Kidney (tissue), 14 donors: Measurements from ENCODE around the gene KDM5C. TPM values are rescaled to one million over a fixed set of nuclear protein-coding genes. Genes with fewer than 3 reads are reported as not detected.

Experiments
- DNase-seq, 5 donors: peaks; one replicate each; pipeline ENCODE4 v3.0.0-alpha.2; 2013 to 2020
- FAIRE-seq: peaks from 2 replicates; lab custom pipeline; 2012; peaks lifted over from hg19 to GRCh38; lab: Jason Lieb, UNC
- H3K27ac ChIP-seq, 2 donors: one replicate each; pipeline ENCODE4 v1.7.0; 2013; ENCODE audit warnings: low read depth in 2 of 2, low read length in 2 of 2, inconsistent platforms in 1 of 2
- H3K27me3 ChIP-seq: one replicate; pipeline ENCODE4 v1.7.1; 2013; ENCODE audit warnings: low read length, inconsistent platforms; ENCODE audit not compliant: control insufficient read depth, insufficient read depth
- H3K36me3 ChIP-seq, 3 donors: one replicate each; pipeline versions ENCODE4 v1.7.0 to v1.7.1; 2013; ENCODE audit warnings: low read length in 3 of 3, control low read depth in 1 of 3, inconsistent platforms in 1 of 3; ENCODE audit not compliant: insufficient read depth in 3 of 3, control insufficient read depth in 2 of 3
- H3K4me1 ChIP-seq, 3 donors: one replicate each; pipeline versions ENCODE4 v1.7.0 to v1.7.1; 2013; ENCODE audit warnings: low read length in 3 of 3, inconsistent platforms in 1 of 3, low read depth in 1 of 3; ENCODE audit not compliant: control insufficient read depth in 2 of 3, insufficient read depth in 2 of 3
- H3K4me3 ChIP-seq, 3 donors: one replicate each; pipeline versions ENCODE4 v1.7.0 to v1.8.1; 2013; ENCODE audit warnings: low read length in 3 of 3, control low read depth in 1 of 3, inconsistent platforms in 1 of 3
- H3K9ac ChIP-seq, 3 donors: one replicate each; pipeline versions ENCODE4 v1.7.0 to v1.7.1; 2013; ENCODE audit warnings: low read length in 3 of 3, control low read depth in 1 of 3, inconsistent platforms in 1 of 3
- H3K9me3 ChIP-seq, 3 donors: one replicate each; pipeline versions ENCODE4 v1.7.0 to v1.7.1; 2013; ENCODE audit warnings: low read length in 3 of 3, control low read depth in 1 of 3, inconsistent platforms in 1 of 3; ENCODE audit not compliant: control insufficient read depth in 2 of 3, insufficient read depth in 1 of 3
- intact Hi-C: fragments of 100-400 bp; cut with DNase I; formaldehyde crosslinking; loops from one replicate; pipeline ENCODE4 v1.11.1; 2022
- polyA plus RNA-seq: library from polyadenylated mRNA; stranded (reverse); fragments of 350-450 nt; fragmentation: Illumina TruSeq; extraction: RNeasy Lipid Tissue Mini Kit (QIAGEN cat#74804); gene quantifications from one replicate; pipeline ENCODE4 v1.2.3, GENCODE V29; 2014; ENCODE audit warnings: low read depth, low replicate concordance; ENCODE audit not compliant: insufficient read depth
- total RNA-seq: library from RNA; stranded (reverse); fragmentation: NEBNext Ultra II Directional; extraction: Animal tissue kit (Norgen Biotek cat#: 25700); gene quantifications from one replicate; pipeline ENCODE4 v1.2.1, GENCODE V29; 2021
- TF ChIP-seq, protein P1 (sequence below): IDR thresholded peaks from 3 replicates; pipeline ENCODE4 v1.5.1; 2012; ENCODE audit warnings: mild to moderate bottlenecking, moderate library complexity, borderline replicate concordance; ENCODE audit not compliant: insufficient read depth; ENCODE audit errors: extremely low read depth
- donor health status: control.
- donor health status: control.
- donor health status: control.
- donor health status: control.
- donor health status: control.
- donor health status: DM: yes; HTN: yes; CAD: no.
- donor health status: Normal renal cell carcinoma (clear cell type).

The KDM5C gene
- total and polyA plus RNA-seq, 2 donors from 2014 or later = 14.9 to 114 TPM

DNA sequence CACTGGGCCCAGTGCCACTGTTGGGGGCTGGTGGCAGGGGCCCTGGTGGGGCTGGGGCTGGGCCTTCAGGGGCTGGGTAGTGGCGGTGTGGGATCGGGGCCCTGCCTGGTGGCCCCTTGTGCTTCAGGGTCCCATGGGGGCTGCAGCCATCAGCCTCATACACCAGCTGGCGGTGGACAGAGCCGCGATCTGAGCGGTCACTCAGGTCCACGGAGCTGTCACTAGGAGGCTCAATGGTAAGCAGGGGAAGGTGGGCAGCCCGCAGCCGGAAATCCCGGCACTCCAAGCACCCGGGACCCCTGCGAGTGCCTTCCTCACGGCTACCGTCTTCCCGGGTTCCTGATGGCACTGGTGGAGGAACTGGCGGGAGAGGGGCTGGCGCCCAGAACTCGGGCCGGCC is 25.5 kb upstream of the KDM5C start:
- intact Hi-C loops = no loop called here
- Histone ChIP-seq H3K27me3 (peaks cover 6% of the 10 kb centered on the region), H3K9ac (no peak overlapping the region), H3K9me3 (no peaks in the 10 kb centered on the region), H3K36me3 (peaks cover 0 to 6% (median 0%) of the 10 kb centered on the region in 3 donors), H3K4me3 (no peak overlapping the region), H3K4me1 (no peaks in the 10 kb centered on the region), H3K27ac (no peak overlapping the region)
- TF ChIP-seq, protein P1, sequence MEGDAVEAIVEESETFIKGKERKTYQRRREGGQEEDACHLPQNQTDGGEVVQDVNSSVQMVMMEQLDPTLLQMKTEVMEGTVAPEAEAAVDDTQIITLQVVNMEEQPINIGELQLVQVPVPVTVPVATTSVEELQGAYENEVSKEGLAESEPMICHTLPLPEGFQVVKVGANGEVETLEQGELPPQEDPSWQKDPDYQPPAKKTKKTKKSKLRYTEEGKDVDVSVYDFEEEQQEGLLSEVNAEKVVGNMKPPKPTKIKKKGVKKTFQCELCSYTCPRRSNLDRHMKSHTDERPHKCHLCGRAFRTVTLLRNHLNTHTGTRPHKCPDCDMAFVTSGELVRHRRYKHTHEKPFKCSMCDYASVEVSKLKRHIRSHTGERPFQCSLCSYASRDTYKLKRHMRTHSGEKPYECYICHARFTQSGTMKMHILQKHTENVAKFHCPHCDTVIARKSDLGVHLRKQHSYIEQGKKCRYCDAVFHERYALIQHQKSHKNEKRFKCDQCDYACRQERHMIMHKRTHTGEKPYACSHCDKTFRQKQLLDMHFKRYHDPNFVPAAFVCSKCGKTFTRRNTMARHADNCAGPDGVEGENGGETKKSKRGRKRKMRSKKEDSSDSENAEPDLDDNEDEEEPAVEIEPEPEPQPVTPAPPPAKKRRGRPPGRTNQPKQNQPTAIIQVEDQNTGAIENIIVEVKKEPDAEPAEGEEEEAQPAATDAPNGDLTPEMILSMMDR = no peak
- DNase-seq (no peak), FAIRE-seq (no peak)

- Histone ChIP-seq H3K4me3 (no peak overlapping the region), H3K27me3 (peaks cover 6% of the 10 kb centered on the region), H3K9ac (no peak overlapping the region), H3K27ac (no peak overlapping the region), H3K9me3 (no peaks in the 10 kb centered on the region), H3K4me1 (no peaks in the 10 kb centered on the region), H3K36me3 (peaks cover 0 to 6% (median 0%) of the 10 kb centered on the region in 3 donors)
- FAIRE-seq (no peak), DNase-seq (no peak)
- TF ChIP-seq, protein P1 = no peak
- intact Hi-C loops = no loop called here
Observed at GRCh38 chrX:53249408-53250042, 24.5 kb upstream of the KDM5C start.

DNA sequence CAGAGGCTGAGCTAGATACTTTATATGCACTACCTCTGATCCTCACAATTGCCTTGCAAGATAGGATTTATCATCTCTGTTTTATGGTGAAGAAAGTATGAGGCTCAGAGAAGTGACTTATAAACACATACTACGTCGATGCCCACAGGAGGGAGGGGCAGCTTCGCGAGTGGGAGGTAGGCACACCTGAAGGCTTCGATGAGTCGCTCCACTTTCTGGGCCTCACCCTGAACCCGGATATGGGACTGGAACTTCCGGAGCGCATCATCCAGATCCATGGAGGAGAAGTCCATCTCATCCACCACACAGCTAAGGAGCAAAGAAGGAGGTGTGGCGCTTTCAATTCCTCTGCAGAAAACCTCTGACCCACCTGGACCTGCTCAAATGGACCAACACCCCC is 22.9 kb upstream of the KDM5C start:
- intact Hi-C loops = no loop called here
- Histone ChIP-seq H3K27me3 (peaks cover 8% of the 10 kb centered on the region), H3K9me3 (no peaks in the 10 kb centered on the region), H3K4me1 (no peaks in the 10 kb centered on the region), H3K27ac (no peak overlapping the region), H3K9ac (no peak overlapping the region), H3K4me3 (no peak overlapping the region), H3K36me3 (peaks cover 0 to 6% (median 3%) of the 10 kb centered on the region in 3 donors)
- no peak for FAIRE-seq
- DNase-seq = no peak
- TF ChIP-seq, protein P1 = no peak
